Measurements from ENCODE around the gene SIT1. TPM values are rescaled to one million over a fixed set of nuclear protein-coding genes. Genes with fewer than 3 reads are reported as not detected.

SIT1 gene
- under 1 TPM; 0.40 to 0.60 (median 0.50) TPM for polyA plus RNA-seq (ENCODE audit: insufficient read depth in 1 of 5, insufficient read length in 5 of 5, low replicate concordance in 1 of 5)
- long read RNA-seq, donor 1, result 0 reads
- long read RNA-seq, donor 2, result 0 reads
- long read RNA-seq, donor 3, partial matches to known transcripts, result 0 of 2 reads
- long read RNA-seq, donor 3, other reads (novel, unspliced or antisense), result 0 of 2 reads
- long read RNA-seq, donor 4, result 0 reads
- long read RNA-seq, donor 5, result 0 reads
- long read RNA-seq, donor 6, partial matches to known transcripts, result 0 of 1 reads
- long read RNA-seq, donor 6, other reads (novel, unspliced or antisense), result 0 of 1 reads
- long read RNA-seq, donor 7, result 0 reads
- long read RNA-seq, donor 8, result 0 reads

- DNase-seq, result no peak
Measured at GRCh38 chr9:35650341-35651158, at the start of gene SIT1. SIT1 (minus strand) TSS chr9:35650931; CDS start chr9:35650853, 78 bp downstream.

GRCh38 chr9:35700031-35700430 is 49.3 kb upstream of the SIT1 start:
- no peak for DNase-seq

- DNase-seq, result no peak
Measured at GRCh38 chr9:35698231-35698630, 47.5 kb upstream of the SIT1 start.

GRCh38 chr9:35697486-35697885 is 46.8 kb upstream of the SIT1 start:
- no peak for DNase-seq

- DNase-seq, result no peak
Measured at GRCh38 chr9:35696520-35697215, 45.9 kb upstream of the SIT1 start.

GRCh38 chr9:35695943-35696401 is 45.2 kb upstream of the SIT1 start:
- DNase-seq, result no peak

- no peak for DNase-seq
Measured at GRCh38 chr9:35691757-35692301, 41.1 kb upstream of the SIT1 start.

- DNase-seq, result no peak
Measured at GRCh38 chr9:35691334-35691650, 40.6 kb upstream of the SIT1 start.

- peak; percentile 79 for DNase-seq
Measured at GRCh38 chr9:35690614-35691333, 40.0 kb upstream of the SIT1 start.

- DNase-seq, result peak in 1 of 2 donors; percentile 45
Measured at GRCh38 chr9:35690294-35690613, 39.5 kb upstream of the SIT1 start.

GRCh38 chr9:35689542-35690293 is 39.0 kb upstream of the SIT1 start, which contains the start of gene TPM2:
TPM2 (minus strand) TSS chr9:35689925; CDS start chr9:35689817, 108 bp downstream.
- peak; percentile 79 to 82 for DNase-seq

- no peak for DNase-seq
Measured at GRCh38 chr9:35688558-35689541, 38.1 kb upstream of the SIT1 start.

- DNase-seq, result no peak
Measured at GRCh38 chr9:35687972-35688557, 37.3 kb upstream of the SIT1 start.

GRCh38 chr9:35687306-35687705 is 36.6 kb upstream of the SIT1 start:
- no peak for DNase-seq

GRCh38 chr9:35686222-35687203 is 35.8 kb upstream of the SIT1 start:
- DNase-seq, result no peak

GRCh38 chr9:35685506-35685905 is 34.8 kb upstream of the SIT1 start:
- no peak for DNase-seq

- no peak for DNase-seq
Measured at GRCh38 chr9:35684921-35685320, 34.2 kb upstream of the SIT1 start.

- no peak for DNase-seq
Measured at GRCh38 chr9:35683323-35683722, 32.6 kb upstream of the SIT1 start.
